ENCODE measurements around the gene FGF23.

The FGF23 gene

GRCh38 chr12:4401117-4401516 is 21.6 kb upstream of the FGF23 start:
- TF ChIP-seq REST (IDR thresholded peaks at IDR 0.05; ENCODE audit: insufficient read depth in 1 of 2, low read depth in 2 of 2, low read length in 2 of 2), result no peak

DNA sequence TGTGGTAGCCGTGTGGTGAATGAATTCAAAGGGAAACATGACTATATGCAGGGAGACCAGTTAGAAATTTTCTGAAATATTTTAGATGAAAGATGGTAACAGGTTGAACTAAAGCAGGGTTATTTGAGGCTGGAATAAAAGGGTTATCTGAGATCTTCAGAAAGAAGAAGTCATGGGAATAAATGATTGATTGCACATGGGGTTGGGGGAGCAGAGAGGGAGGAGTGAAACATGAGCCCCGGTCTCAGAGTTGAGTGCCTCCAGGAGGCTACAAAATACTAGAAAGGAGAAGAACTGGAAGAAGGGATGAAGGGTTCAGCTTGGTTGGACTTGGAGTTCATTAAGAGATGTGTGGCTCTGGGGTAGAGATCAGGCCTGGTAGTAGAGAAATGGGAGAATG is 16.3 kb upstream of the FGF23 start:
- TF ChIP-seq POLR2AphosphoS5 (IDR thresholded peaks at IDR 0.05; ENCODE audit: low read depth, low read length) (no peak), TAF1 (IDR thresholded peaks at IDR 0.05; ENCODE audit: borderline replicate concordance, insufficient read depth, low read length) (no peak), SIN3A (IDR thresholded peaks at IDR 0.05; ENCODE audit: borderline replicate concordance, insufficient read depth, low read length) (no peak), REST (IDR thresholded peaks at IDR 0.05; ENCODE audit: insufficient read depth in 1 of 2, low read depth in 2 of 2, low read length in 2 of 2) (no peak), FOXP2 (optimal IDR thresholded peaks at IDR 0.05; ENCODE audit: borderline replicate concordance, extremely low read depth, extremely low read length, insufficient read depth) (no peak)

DNA sequence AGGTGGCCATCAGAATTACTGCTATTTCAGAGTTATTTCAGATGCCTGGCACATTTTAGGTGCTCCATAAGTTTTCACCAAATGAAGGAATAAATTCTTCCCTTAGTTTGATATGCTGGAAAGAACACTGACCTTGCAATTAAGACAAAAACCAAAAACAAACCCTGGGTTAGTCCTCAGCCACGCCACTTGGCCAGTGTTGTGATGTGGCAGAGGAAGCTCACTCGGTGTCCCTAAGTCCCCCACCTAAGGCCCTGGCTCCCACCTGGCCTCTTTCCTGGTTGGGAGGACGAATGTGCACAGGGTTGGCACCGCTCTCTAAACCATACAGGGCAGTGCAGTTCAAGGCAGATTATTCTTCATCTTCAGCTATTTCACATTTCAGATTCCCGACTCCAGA is 13.7 kb upstream of the FGF23 start:
- TF ChIP-seq TAF1 (IDR thresholded peaks at IDR 0.05; ENCODE audit: borderline replicate concordance, insufficient read depth, low read length), result no peak
- no peak for TF ChIP-seq SIN3A (IDR thresholded peaks at IDR 0.05; ENCODE audit: borderline replicate concordance, insufficient read depth, low read length)
- TF ChIP-seq REST (IDR thresholded peaks at IDR 0.05; ENCODE audit: insufficient read depth in 1 of 2, low read depth in 2 of 2, low read length in 2 of 2), result no peak
- TF ChIP-seq FOXP2 (optimal IDR thresholded peaks at IDR 0.05; ENCODE audit: borderline replicate concordance, extremely low read depth, extremely low read length, insufficient read depth), result no peak
- no peak for TF ChIP-seq POLR2AphosphoS5 (IDR thresholded peaks at IDR 0.05; ENCODE audit: low read depth, low read length)

GRCh38 chr12:4392223-4392742 is 12.8 kb upstream of the FGF23 start:
- TF ChIP-seq REST (IDR thresholded peaks at IDR 0.05; ENCODE audit: insufficient read depth in 1 of 2, low read depth in 2 of 2, low read length in 2 of 2) (no peak), TAF1 (IDR thresholded peaks at IDR 0.05; ENCODE audit: borderline replicate concordance, insufficient read depth, low read length) (no peak), SIN3A (IDR thresholded peaks at IDR 0.05; ENCODE audit: borderline replicate concordance, insufficient read depth, low read length) (no peak), FOXP2 (optimal IDR thresholded peaks at IDR 0.05; ENCODE audit: borderline replicate concordance, extremely low read depth, extremely low read length, insufficient read depth) (no peak), POLR2AphosphoS5 (IDR thresholded peaks at IDR 0.05; ENCODE audit: low read depth, low read length) (no peak)

- TF ChIP-seq REST (IDR thresholded peaks at IDR 0.05; ENCODE audit: insufficient read depth in 1 of 2, low read depth in 2 of 2, low read length in 2 of 2) (no peak), POLR2AphosphoS5 (IDR thresholded peaks at IDR 0.05; ENCODE audit: low read depth, low read length) (no peak)
These were observed 9.2 kb upstream of the FGF23 start for GRCh38 chr12:4388662-4389061.

All from PFSK-1 (cell line).